Measurements from ENCODE around the gene GRK3.

Gene GRK3

GRCh38 chr22:25754527-25755202 lies 190.2 kb downstream of the GRK3 start:
- peak overlapping the region; percentile 82 for H3K27ac ChIP-seq
- no peaks in the 10 kb centered on the region for H3K27me3 ChIP-seq
- TF ChIP-seq CTCF (IDR thresholded peaks at IDR 0.05) = no peak
- peak; percentile 80 to 97 for DNase-seq
- peaks cover 0 to 18% (median 4%) of the 10 kb centered on the region in 4 donors for H3K4me1 ChIP-seq
- no peaks in the 10 kb centered on the region for H3K9me3 ChIP-seq
- H3K36me3 ChIP-seq = no peaks in the 10 kb centered on the region
- H3K4me3 ChIP-seq = peak overlapping the region; percentile 27 to 30
- intact Hi-C loops (cut with DNase I; ENCODE audit: low total_unique reads) = no loop called here

GRCh38 chr22:25757686-25758085 lies 193.2 kb downstream of the GRK3 start:
- Histone ChIP-seq H3K4me3 (no peak overlapping the region), H3K36me3 (no peaks in the 10 kb centered on the region), H3K9me3 (no peaks in the 10 kb centered on the region), H3K27me3 (no peaks in the 10 kb centered on the region), H3K27ac (no peak overlapping the region), H3K4me1 (peaks cover 0 to 25% (median 4%) of the 10 kb centered on the region in 4 donors)
- DNase-seq = no peak
- intact Hi-C loops (cut with DNase I; ENCODE audit: low total_unique reads) = no loop called here
- no peak for TF ChIP-seq CTCF (IDR thresholded peaks at IDR 0.05)

GRCh38 chr22:25758316-25758715 lies 193.8 kb downstream of the GRK3 start:
- Histone ChIP-seq H3K36me3 (no peaks in the 10 kb centered on the region), H3K4me1 (peaks cover 0 to 25% (median 4%) of the 10 kb centered on the region in 4 donors), H3K27me3 (no peaks in the 10 kb centered on the region), H3K4me3 (no peak overlapping the region), H3K9me3 (no peaks in the 10 kb centered on the region), H3K27ac (no peak overlapping the region)
- DNase-seq = no peak
- no peak for TF ChIP-seq CTCF (IDR thresholded peaks at IDR 0.05)
- intact Hi-C loops (cut with DNase I; ENCODE audit: low total_unique reads) = no loop called here

GRCh38 chr22:25759825-25760231 lies 195.4 kb downstream of the GRK3 start:
- Histone ChIP-seq H3K4me1 (peaks cover 0 to 18% (median 2%) of the 10 kb centered on the region in 4 donors), H3K27ac (peak overlapping the region; percentile 21 to 37), H3K27me3 (no peaks in the 10 kb centered on the region), H3K9me3 (no peaks in the 10 kb centered on the region), H3K36me3 (no peaks in the 10 kb centered on the region), H3K4me3 (no peak overlapping the region)
- intact Hi-C loops (cut with DNase I; ENCODE audit: low total_unique reads) = no loop called here
- no peak for TF ChIP-seq CTCF (IDR thresholded peaks at IDR 0.05)
- peak in 1 of 2 donors; percentile 26 for DNase-seq

- TF ChIP-seq CTCF (IDR thresholded peaks at IDR 0.05) = no peak
- Histone ChIP-seq H3K9me3 (no peaks in the 10 kb centered on the region), H3K27me3 (no peaks in the 10 kb centered on the region), H3K4me1 (peaks cover 0 to 15% (median under 1%) of the 10 kb centered on the region in 4 donors), H3K36me3 (no peaks in the 10 kb centered on the region), H3K27ac (peak overlapping the region; percentile 21 to 37), H3K4me3 (no peak overlapping the region)
- intact Hi-C loops (cut with DNase I; ENCODE audit: low total_unique reads) = no loop called here
- no peak for DNase-seq
Measured at GRCh38 chr22:25760294-25760693, 195.8 kb downstream of the GRK3 start.
